Effector memory CD8-positive, alpha-beta T cell (primary cell): ENCODE results near the gene KCTD2.
"Not testable (repeated sequence)": the region's sequence is repeated elsewhere in the genome, so short reads cannot be mapped to it uniquely, and the experiment has no call there.

Experiments used
- ATAC-seq: fragments of 150-1000 bp; cut with Tn5 transposase; replicated peaks from 2 replicates; pipeline ENCODE4 v1.10.0; 2021; ENCODE audit warnings: mild to moderate bottlenecking, moderate library complexity
- DNase-seq, 3 experiments: peaks; one replicate each; pipeline ENCODE4 v3.0.0; 2021
- H3K27ac Mint-ChIP-seq, 2 donors: one replicate each; pipeline ENCODE4 v1.8.0; 2022; ENCODE audit warnings: mild to moderate bottlenecking in 2 of 2, mixed read lengths in 2 of 2, moderate library complexity in 2 of 2
- H3K27me3 Mint-ChIP-seq, 2 donors: one replicate each; pipeline ENCODE4 v1.8.0; 2022; ENCODE audit warnings: mixed read lengths in 2 of 2
- H3K36me3 Mint-ChIP-seq: one replicate; pipeline ENCODE4 v1.8.0; 2022; ENCODE audit warnings: mild to moderate bottlenecking, moderate library complexity, mixed read lengths; ENCODE audit not compliant: insufficient read depth
- H3K4me1 Mint-ChIP-seq, 2 donors: one replicate each; pipeline ENCODE4 v1.8.0; 2022; ENCODE audit warnings: low read depth in 2 of 2, mixed read lengths in 2 of 2
- H3K4me3 Mint-ChIP-seq, 2 donors: one replicate each; pipeline ENCODE4 v1.8.0; 2022; ENCODE audit warnings: mild to moderate bottlenecking in 2 of 2, mixed read lengths in 2 of 2, moderate library complexity in 2 of 2
- H3K9me3 Mint-ChIP-seq, 2 donors: one replicate each; pipeline ENCODE4 v1.8.0; 2022; ENCODE audit warnings: mixed read lengths in 2 of 2

Gene KCTD2

GRCh38 chr17:75031972-75032719 lies 14.9 kb upstream of the KCTD2 start:
- Mint-ChIP-seq H3K36me3 (peaks cover 53% of the 10 kb centered on the region), H3K4me3 (peak overlapping the region; percentile 94 to 98), H3K4me1 (peaks cover 40 to 41% of the 10 kb centered on the region in 2 donors), H3K9me3 (no peaks in the 10 kb centered on the region), H3K27ac (peak overlapping the region; percentile 100), H3K27me3 (peaks cover 0 to 9% of the 10 kb centered on the region in 2 donors)
- ATAC-seq (peak; percentile 35), DNase-seq (peak; percentile 39 to 59 (median 48))

- peak overlapping the region; percentile 94 to 98 for H3K4me3 Mint-ChIP-seq
- DNase-seq (no peak), ATAC-seq (no peak)
- H3K4me1 Mint-ChIP-seq: peaks cover 40 to 41% of the 10 kb centered on the region in 2 donors
- H3K27ac Mint-ChIP-seq: peak overlapping the region; percentile 100
- H3K9me3 Mint-ChIP-seq: no peaks in the 10 kb centered on the region
- H3K27me3 Mint-ChIP-seq: peaks cover 0 to 9% of the 10 kb centered on the region in 2 donors
- peaks cover 58% of the 10 kb centered on the region for H3K36me3 Mint-ChIP-seq
Measured at GRCh38 chr17:75032720-75033280, 14.2 kb upstream of the KCTD2 start.

- H3K27ac Mint-ChIP-seq: peak overlapping the region; percentile 100
- no peaks in the 10 kb centered on the region for H3K9me3 Mint-ChIP-seq
- ATAC-seq (peak; percentile 28), DNase-seq (peak; percentile 84 to 90 (median 84))
- peak overlapping the region; percentile 94 to 98 for H3K4me3 Mint-ChIP-seq
- H3K4me1 Mint-ChIP-seq: peaks cover 40 to 41% of the 10 kb centered on the region in 2 donors
- H3K36me3 Mint-ChIP-seq: peaks cover 63% of the 10 kb centered on the region
- H3K27me3 Mint-ChIP-seq: peaks cover 0 to 9% of the 10 kb centered on the region in 2 donors
Measured at GRCh38 chr17:75033346-75034235, 13.4 kb upstream of the KCTD2 start.

GRCh38 chr17:75034236-75034908 lies 12.7 kb upstream of the KCTD2 start:
- H3K27me3 Mint-ChIP-seq: peaks cover 0 to 9% of the 10 kb centered on the region in 2 donors
- peak; percentile 76 to 82 (median 78) for DNase-seq
- H3K4me3 Mint-ChIP-seq: peak overlapping the region; percentile 94 to 98
- peak overlapping the region; percentile 100 for H3K27ac Mint-ChIP-seq
- no peaks in the 10 kb centered on the region for H3K9me3 Mint-ChIP-seq
- ATAC-seq: peak; percentile 50
- peaks cover 40 to 41% of the 10 kb centered on the region in 2 donors for H3K4me1 Mint-ChIP-seq
- peaks cover 69% of the 10 kb centered on the region for H3K36me3 Mint-ChIP-seq

GRCh38 chr17:75036643-75037268 lies 10.3 kb upstream of the KCTD2 start:
- DNase-seq (peak; percentile 70 to 80 (median 73)), ATAC-seq (peak; percentile 68)
- H3K27me3 Mint-ChIP-seq: peaks cover 0 to 9% of the 10 kb centered on the region in 2 donors
- H3K4me3 Mint-ChIP-seq: peak overlapping the region; percentile 77 to 98
- peaks cover 82% of the 10 kb centered on the region for H3K36me3 Mint-ChIP-seq
- peaks cover 40 to 41% of the 10 kb centered on the region in 2 donors for H3K4me1 Mint-ChIP-seq
- peak overlapping the region; percentile 91 to 93 for H3K27ac Mint-ChIP-seq
- no peaks in the 10 kb centered on the region for H3K9me3 Mint-ChIP-seq

GRCh38 chr17:75039238-75039637 lies 7.8 kb upstream of the KCTD2 start:
- H3K27ac Mint-ChIP-seq: no peak overlapping the region
- no peak for ATAC-seq
- H3K9me3 Mint-ChIP-seq: no peaks in the 10 kb centered on the region
- H3K4me1 Mint-ChIP-seq: peaks cover 21% of the 10 kb centered on the region in 2 donors
- DNase-seq: no peak
- peaks cover 0 to 6% of the 10 kb centered on the region in 2 donors for H3K27me3 Mint-ChIP-seq
- peaks cover 63% of the 10 kb centered on the region for H3K36me3 Mint-ChIP-seq
- H3K4me3 Mint-ChIP-seq: no peak overlapping the region

- H3K9me3 Mint-ChIP-seq: no peaks in the 10 kb centered on the region
- H3K36me3 Mint-ChIP-seq: peaks cover 46% of the 10 kb centered on the region
- H3K27ac Mint-ChIP-seq: no peak overlapping the region
- peaks cover 17 to 22% of the 10 kb centered on the region in 2 donors for H3K4me1 Mint-ChIP-seq
- H3K4me3 Mint-ChIP-seq: no peak overlapping the region
- no peak for ATAC-seq
- H3K27me3 Mint-ChIP-seq: no peaks in the 10 kb centered on the region
- DNase-seq: no peak
Measured at GRCh38 chr17:75041656-75042280, 5.3 kb upstream of the KCTD2 start.

GRCh38 chr17:75043789-75044188 lies 3.2 kb upstream of the KCTD2 start:
- not testable (repeated sequence) for ATAC-seq, H3K27me3 Mint-ChIP-seq, DNase-seq, H3K4me3 Mint-ChIP-seq, H3K9me3 Mint-ChIP-seq, H3K27ac Mint-ChIP-seq
- peaks cover 21 to 31% of the 10 kb centered on the region in 2 donors for H3K4me1 Mint-ChIP-seq
- peaks cover 39% of the 10 kb centered on the region for H3K36me3 Mint-ChIP-seq

- H3K9me3 Mint-ChIP-seq: no peaks in the 10 kb centered on the region
- no peaks in the 10 kb centered on the region for H3K27me3 Mint-ChIP-seq
- peaks cover 21 to 38% of the 10 kb centered on the region in 2 donors for H3K4me1 Mint-ChIP-seq
- H3K36me3 Mint-ChIP-seq: peaks cover 33% of the 10 kb centered on the region
- ATAC-seq (no peak), DNase-seq (no peak)
- H3K27ac Mint-ChIP-seq: peak overlapping the region in 1 of 2 donors; percentile 78
- peak overlapping the region in 1 of 2 donors; percentile 56 for H3K4me3 Mint-ChIP-seq
Measured at GRCh38 chr17:75044716-75045115, 2.3 kb upstream of the KCTD2 start.

- Mint-ChIP-seq H3K36me3 (peaks cover 30% of the 10 kb centered on the region), H3K27ac (peak overlapping the region; percentile 90 to 97), H3K4me1 (peaks cover 21 to 38% of the 10 kb centered on the region in 2 donors), H3K4me3 (peak overlapping the region; percentile 95 to 100)
- H3K27me3 Mint-ChIP-seq, DNase-seq, H3K9me3 Mint-ChIP-seq, ATAC-seq: not testable (repeated sequence)
Measured at GRCh38 chr17:75045946-75046406, 1.0 kb upstream of the KCTD2 start.

GRCh38 chr17:75047398-75048098 lies 523 bp downstream of the KCTD2 start:
- DNase-seq (peak in 1 of 3 experiments; percentile 23), ATAC-seq (peak; percentile 3)
- H3K4me3 Mint-ChIP-seq: peak overlapping the region; percentile 95 to 100
- peaks cover 38% of the 10 kb centered on the region for H3K36me3 Mint-ChIP-seq
- H3K27me3 Mint-ChIP-seq: no peaks in the 10 kb centered on the region
- no peaks in the 10 kb centered on the region for H3K9me3 Mint-ChIP-seq
- H3K27ac Mint-ChIP-seq: peak overlapping the region; percentile 94 to 95
- peaks cover 21 to 38% of the 10 kb centered on the region in 2 donors for H3K4me1 Mint-ChIP-seq
